Measurements from ENCODE around the gene LDHAL6A. TPM values are rescaled to one million over a fixed set of nuclear protein-coding genes. Genes with fewer than 3 reads are reported as not detected.

Gene LDHAL6A
- total RNA-seq, 2 experiments from 2014 or later: not detected

DNA sequence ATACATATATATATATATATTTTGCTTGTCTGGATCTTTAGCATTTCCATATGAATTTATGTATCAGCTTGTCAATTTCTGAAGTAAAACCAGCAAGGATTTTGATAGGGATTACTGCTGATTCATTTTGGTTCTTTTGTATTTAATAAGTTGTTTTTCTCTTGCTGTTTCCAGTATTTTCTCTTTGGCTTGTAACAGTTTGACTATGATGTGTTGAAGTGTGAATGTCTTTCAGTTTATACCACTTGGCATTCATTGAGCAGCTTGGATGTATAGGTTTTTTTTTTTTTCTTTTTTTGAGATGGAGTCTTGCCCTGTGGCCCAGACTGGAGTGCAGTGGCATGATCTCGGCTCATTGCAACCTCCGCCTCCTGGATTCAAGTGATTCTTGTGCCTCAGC is 12.4 kb downstream of the LDHAL6A start:
- Mint-ChIP-seq H3K4me1 (peaks cover 4% of the 10 kb centered on the region), H3K36me3 (no peaks in the 10 kb centered on the region), H3K4me3 (no peak overlapping the region), H3K27ac (no peak overlapping the region), H3K9me3 (no peaks in the 10 kb centered on the region), H3K27me3 (no peaks in the 10 kb centered on the region)
- DNase-seq: no peak

DNA sequence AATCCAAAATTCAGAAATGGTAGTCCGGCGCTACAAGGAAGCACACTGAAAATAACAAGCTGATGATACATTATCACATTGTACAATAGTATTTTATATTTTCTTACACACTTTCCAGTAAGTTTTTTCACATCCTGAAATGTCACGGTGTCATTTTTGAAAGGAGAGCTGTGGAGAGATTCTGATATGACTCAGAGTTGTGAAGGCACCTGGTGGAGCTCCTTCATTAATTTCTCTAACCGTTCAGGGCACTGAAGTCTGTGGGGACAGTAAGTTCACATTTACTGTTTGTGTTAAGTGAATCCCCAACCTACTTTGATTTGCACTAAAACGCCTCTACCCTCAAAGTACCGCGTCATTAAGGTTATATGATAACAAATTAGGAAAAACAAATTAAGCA is 13.3 kb downstream of the LDHAL6A start:
- Mint-ChIP-seq H3K27ac (no peak overlapping the region), H3K4me1 (peaks cover 4% of the 10 kb centered on the region), H3K4me3 (no peak overlapping the region), H3K27me3 (no peaks in the 10 kb centered on the region), H3K9me3 (no peaks in the 10 kb centered on the region), H3K36me3 (no peaks in the 10 kb centered on the region)
- no peak for DNase-seq

DNA sequence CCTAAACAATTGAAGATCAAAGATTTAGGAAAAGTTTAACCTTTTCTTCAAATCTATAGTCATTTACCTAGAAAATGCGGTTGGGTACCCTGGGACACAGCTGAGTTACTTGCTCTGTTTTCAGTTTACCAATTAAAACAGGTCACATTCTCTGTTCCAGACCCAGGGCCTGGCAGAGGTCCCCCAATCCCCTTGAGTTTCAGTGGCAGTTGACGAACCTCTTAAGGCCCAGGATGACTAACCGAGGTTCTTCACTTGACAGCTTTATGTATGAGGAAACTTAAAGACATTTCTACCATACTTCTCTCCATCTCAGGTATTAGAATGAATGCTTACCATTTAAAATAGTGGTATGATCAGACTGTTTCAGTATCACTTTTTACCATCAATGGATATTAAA is 16.3 kb downstream of the LDHAL6A start:
- no peak for DNase-seq
- no peaks in the 10 kb centered on the region for H3K27me3 Mint-ChIP-seq
- H3K4me1 Mint-ChIP-seq: peaks cover 4% of the 10 kb centered on the region
- H3K36me3 Mint-ChIP-seq: no peaks in the 10 kb centered on the region
- H3K9me3 Mint-ChIP-seq: no peaks in the 10 kb centered on the region
- no peak overlapping the region for H3K4me3 Mint-ChIP-seq
- no peak overlapping the region for H3K27ac Mint-ChIP-seq

DNA sequence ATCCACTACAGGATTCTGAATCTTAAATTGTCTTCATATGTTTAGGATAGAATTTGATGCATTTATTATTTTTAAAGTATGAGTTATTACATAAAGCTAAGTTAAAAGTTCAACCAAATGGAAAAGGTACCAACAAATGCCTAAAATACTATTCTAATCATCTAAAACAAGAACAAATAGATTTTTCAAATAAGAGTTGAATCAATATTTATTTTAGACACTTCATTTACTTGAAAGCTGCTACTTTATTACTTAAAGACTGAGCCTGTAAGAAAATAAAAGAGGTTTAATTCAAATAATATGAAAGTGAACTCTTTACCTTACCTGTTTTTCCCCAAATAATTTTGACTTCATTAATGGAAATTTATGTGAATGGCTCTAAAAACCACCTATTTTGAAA is 16.9 kb downstream of the LDHAL6A start:
- Mint-ChIP-seq H3K27me3 (no peaks in the 10 kb centered on the region), H3K27ac (no peak overlapping the region), H3K4me1 (peaks cover 4% of the 10 kb centered on the region), H3K36me3 (peaks cover 2% of the 10 kb centered on the region), H3K4me3 (no peak overlapping the region), H3K9me3 (no peaks in the 10 kb centered on the region)
- DNase-seq: no peak

DNA sequence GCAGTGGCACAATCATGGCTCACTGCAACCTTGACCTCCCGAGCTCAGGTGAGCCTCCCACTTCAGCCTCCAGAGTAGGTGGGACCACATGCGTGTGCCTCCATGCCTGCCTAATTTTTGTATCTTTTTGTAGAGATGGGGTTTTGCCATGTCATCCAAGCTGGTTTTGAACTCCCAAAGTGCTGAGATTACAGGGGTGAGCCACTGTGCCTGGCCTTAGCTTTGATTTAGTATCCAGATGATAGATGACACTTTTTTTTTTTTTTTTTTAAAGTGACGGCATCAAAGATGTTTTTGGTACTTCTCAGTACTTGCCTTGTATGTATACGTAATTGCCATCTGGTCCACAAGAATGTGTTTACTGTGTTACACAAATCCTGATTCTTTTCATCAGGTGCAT is 23.4 kb downstream of the LDHAL6A start:
- Mint-ChIP-seq H3K27ac (no peak overlapping the region), H3K4me1 (no peaks in the 10 kb centered on the region), H3K36me3 (peaks cover 27% of the 10 kb centered on the region), H3K4me3 (no peak overlapping the region), H3K9me3 (no peaks in the 10 kb centered on the region), H3K27me3 (no peaks in the 10 kb centered on the region)
- DNase-seq: no peak

DNA sequence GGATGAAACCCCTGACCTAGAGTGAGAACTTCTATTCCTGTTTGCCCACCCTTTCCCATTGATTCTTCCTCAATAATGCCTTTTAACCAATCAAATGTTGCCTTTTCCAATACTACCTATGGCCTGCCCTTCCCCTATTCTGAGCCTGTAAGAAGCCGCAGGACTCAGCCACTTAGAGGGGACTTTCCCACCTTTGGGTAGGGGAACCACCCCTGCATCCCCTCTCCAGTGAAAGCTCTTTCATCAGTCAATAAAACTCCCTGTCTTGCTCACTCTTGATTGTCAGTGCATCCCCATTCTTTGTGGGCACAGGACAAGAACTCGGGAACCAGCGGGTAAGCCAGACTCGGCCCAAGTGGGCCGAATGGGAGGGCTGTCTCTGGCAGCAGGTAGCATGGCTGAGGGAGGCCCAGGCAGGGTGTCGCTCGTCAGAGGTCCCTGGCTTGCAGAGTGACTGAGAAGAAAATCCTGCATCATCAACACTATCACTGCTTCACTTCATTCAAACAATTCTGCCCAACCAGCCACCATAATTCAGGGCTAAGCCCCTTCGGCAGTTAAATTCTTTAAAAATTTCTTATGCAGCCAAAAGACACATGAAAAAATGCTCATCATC is 30.4 kb downstream of the LDHAL6A start:
- H3K4me1 Mint-ChIP-seq: peaks cover 6% of the 10 kb centered on the region
- peak overlapping the region; percentile 67 for H3K27ac Mint-ChIP-seq
- no peak for DNase-seq
- H3K9me3 Mint-ChIP-seq: no peaks in the 10 kb centered on the region
- no peak overlapping the region for H3K4me3 Mint-ChIP-seq
- H3K27me3 Mint-ChIP-seq: no peaks in the 10 kb centered on the region
- peaks cover 39% of the 10 kb centered on the region for H3K36me3 Mint-ChIP-seq

DNA sequence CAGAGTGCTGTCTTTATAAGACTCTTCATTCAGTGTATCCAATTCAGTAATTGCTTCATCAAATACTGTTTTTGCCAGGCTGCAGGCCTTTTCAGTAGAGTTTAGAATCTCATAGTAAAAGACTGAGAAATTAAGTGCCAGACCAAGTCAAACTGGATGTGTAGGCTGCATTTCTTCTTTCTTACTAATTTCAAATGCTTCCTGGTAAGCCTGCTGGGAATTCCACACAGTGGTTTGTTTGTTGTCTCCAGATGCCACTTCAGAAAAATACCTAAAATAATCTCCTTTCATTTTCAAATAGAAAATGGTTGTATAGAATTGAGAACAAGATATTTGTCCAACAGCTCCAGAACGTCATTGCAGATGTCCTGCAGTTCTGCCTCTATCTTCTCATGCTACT is 34.7 kb downstream of the LDHAL6A start:
- H3K9me3 Mint-ChIP-seq: no peaks in the 10 kb centered on the region
- peaks cover 7% of the 10 kb centered on the region for H3K4me1 Mint-ChIP-seq
- H3K27me3 Mint-ChIP-seq: no peaks in the 10 kb centered on the region
- no peak for DNase-seq
- H3K36me3 Mint-ChIP-seq: peaks cover 23% of the 10 kb centered on the region
- H3K27ac Mint-ChIP-seq: no peak overlapping the region
- no peak overlapping the region for H3K4me3 Mint-ChIP-seq

DNA sequence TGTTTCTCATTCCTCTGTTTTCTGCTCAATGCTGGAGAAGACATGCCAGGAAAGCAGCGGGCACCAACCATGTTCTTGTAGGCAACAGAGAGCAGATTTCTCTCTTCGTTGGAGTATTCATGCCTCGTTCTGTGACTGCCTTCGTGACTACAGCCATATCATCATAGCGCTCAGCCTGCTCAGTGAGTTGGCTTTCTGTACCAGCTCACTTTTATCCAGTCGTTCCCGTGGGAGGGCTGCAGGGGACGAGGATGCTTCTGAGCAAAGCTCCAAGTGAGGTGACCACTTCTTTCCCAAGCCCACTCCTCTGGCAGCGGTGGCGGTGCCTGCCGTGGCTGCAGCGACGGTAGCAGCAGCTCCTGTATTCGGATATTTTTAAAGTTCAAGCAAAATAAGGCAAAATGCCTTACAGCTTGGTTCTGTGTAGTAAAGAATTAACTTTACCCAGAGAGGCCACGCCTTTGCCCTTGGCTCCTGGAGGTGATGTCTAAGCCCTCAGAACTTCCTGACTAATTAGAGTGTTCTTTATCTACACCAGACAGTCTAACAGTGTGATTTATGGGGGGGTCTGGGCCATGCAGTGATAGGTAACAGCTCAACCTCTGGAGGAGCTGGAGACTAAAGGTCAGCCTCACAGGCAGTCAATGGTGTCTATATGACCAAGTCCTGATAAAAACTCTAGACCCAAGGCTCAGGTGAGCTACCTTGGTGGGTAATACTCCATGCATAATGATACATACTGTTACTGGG is 35.3 kb downstream of the LDHAL6A start:
- DNase-seq: no peak
- peaks cover 10% of the 10 kb centered on the region for H3K4me1 Mint-ChIP-seq
- H3K27ac Mint-ChIP-seq: no peak overlapping the region
- H3K36me3 Mint-ChIP-seq: peaks cover 26% of the 10 kb centered on the region
- H3K27me3 Mint-ChIP-seq: no peaks in the 10 kb centered on the region
- H3K9me3 Mint-ChIP-seq: no peaks in the 10 kb centered on the region
- no peak overlapping the region for H3K4me3 Mint-ChIP-seq

DNA sequence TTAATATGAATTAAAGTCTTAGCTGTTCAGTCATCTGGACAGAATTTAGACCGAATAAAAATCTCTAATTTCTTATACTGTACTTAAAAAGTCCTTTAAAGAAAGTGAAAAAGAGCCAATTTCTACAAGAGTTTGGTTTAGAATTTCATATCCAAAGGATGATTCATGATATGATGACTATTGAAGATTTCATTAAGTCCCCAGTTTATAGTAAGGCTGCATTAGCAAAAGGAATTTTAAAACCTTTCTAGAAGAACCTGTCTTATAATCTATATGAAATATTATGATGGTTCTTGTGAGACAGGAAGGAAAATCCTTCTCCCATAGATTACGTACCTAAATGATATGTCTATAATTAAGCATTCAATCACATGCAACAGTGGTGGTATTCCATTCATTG is 36.3 kb downstream of the LDHAL6A start:
- Mint-ChIP-seq H3K36me3 (peaks cover 21% of the 10 kb centered on the region), H3K9me3 (no peaks in the 10 kb centered on the region), H3K27ac (no peak overlapping the region), H3K27me3 (no peaks in the 10 kb centered on the region), H3K4me1 (peaks cover 6% of the 10 kb centered on the region), H3K4me3 (no peak overlapping the region)
- DNase-seq: no peak

DNA sequence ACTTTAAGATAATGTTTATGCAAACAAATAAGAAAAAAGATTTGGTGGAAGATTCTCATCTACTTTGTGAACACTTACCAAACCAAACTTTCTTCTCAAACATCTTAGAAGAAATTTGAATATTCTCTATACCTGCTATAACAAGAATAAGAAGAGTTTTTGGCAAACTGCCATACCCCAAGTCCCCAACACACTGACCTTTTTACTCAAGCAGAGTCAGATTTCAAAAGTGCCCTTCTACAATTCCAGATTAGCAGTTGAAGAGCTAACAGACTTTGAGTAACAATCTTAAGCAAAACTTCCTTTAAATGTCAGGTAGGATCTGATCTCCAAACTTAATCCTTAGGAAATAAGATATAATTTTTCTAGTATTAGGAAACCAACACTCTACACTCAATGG is 37.2 kb downstream of the LDHAL6A start:
- Mint-ChIP-seq H3K4me1 (peaks cover 6% of the 10 kb centered on the region), H3K36me3 (peaks cover 15% of the 10 kb centered on the region), H3K27me3 (no peaks in the 10 kb centered on the region), H3K9me3 (no peaks in the 10 kb centered on the region), H3K27ac (no peak overlapping the region), H3K4me3 (no peak overlapping the region)
- no peak for DNase-seq

DNA sequence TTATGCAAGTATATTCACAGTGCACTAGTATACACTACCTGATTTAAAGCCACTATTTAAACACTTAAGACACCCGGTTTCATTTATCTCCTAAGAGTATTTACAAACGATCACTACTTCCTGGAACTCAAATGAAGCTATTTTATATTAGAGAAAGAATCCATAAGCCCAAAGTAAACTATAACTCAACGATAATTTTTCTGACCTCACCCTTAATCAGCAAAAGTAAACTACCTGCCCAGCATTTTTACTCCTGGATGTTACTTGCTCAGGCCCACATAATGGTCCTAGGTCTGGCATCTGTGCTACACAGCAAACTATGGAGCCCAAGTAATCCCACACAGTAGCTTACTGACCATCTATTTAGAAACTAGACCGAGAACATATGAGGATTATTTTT is 37.7 kb downstream of the LDHAL6A start:
- Mint-ChIP-seq H3K27me3 (no peaks in the 10 kb centered on the region), H3K36me3 (peaks cover 11% of the 10 kb centered on the region), H3K27ac (no peak overlapping the region), H3K4me3 (no peak overlapping the region), H3K9me3 (no peaks in the 10 kb centered on the region), H3K4me1 (peaks cover 6% of the 10 kb centered on the region)
- no peak for DNase-seq

DNA sequence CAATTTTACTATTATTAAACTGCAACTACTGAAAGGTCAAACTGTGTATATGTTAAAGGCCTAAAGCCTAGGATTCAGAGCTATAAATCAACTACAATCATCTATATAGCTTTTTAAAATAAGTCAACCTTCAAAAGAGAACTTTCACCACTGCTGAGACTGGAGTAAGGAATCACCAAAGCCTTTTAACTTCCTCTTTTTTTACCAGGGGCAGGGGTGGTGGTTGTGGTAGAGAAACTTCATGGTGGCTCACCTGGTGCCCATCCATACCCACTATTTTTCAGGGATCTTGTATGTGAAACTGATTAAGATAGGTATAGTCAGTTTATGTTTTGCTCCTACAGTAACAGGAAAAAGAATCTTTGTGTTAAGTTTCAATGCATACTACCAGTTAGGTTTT is 39.6 kb downstream of the LDHAL6A start:
- H3K4me1 Mint-ChIP-seq: peaks cover 6% of the 10 kb centered on the region
- peak overlapping the region; percentile 21 for H3K27ac Mint-ChIP-seq

DNA sequence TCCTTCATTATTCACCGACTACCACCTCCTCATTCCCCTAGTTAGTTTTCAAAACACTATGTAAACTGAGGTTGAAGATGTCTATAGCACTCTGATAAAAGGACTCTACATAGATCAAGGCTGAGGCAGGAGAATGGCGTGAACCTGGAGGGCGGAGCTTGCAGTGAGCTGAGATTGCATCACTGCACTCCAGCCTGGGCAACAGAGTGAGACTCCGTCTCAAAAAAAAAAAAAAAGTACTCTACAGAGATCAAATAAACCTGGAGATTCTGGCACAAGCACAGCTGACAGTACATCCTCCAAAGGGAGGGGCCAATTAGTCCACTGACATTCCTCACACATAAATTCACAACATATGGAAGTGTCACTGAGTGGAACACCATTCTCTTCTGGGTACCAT is 40.0 kb downstream of the LDHAL6A start:
- Mint-ChIP-seq H3K4me1 (peaks cover 6% of the 10 kb centered on the region), H3K27me3 (no peaks in the 10 kb centered on the region), H3K9me3 (no peaks in the 10 kb centered on the region), H3K36me3 (peaks cover 15% of the 10 kb centered on the region), H3K4me3 (no peak overlapping the region), H3K27ac (peak overlapping the region; percentile 21)
- DNase-seq: no peak

More for the DNA sequence above, 39.6 kb downstream of the LDHAL6A start:
- no peak for DNase-seq
- Mint-ChIP-seq H3K9me3 (no peaks in the 10 kb centered on the region), H3K4me3 (no peak overlapping the region), H3K36me3 (peaks cover 15% of the 10 kb centered on the region), H3K27me3 (no peaks in the 10 kb centered on the region)

DNA sequence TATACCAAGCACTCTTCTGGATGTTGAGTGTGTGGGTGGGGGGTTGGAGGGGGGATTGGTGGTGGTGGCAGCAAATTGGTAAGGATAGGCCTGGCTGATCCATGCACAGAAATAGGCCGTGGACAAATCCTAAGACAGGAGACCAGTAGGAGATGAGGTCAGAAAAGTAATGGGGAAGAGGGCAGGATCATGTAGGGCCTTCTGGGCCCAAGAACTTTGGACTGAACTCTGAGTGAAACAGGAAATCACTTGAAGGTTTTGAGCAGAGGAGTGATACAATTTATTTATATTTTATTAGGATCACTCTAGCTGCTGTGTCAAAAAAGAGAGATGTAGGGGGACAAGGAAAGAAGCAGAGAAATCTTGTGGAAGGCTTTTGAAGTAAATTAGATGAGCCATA is 42.4 kb downstream of the LDHAL6A start:
- no peak for DNase-seq
- Mint-ChIP-seq H3K4me1 (peaks cover 4% of the 10 kb centered on the region), H3K4me3 (no peak overlapping the region), H3K27ac (no peak overlapping the region), H3K9me3 (no peaks in the 10 kb centered on the region), H3K27me3 (no peaks in the 10 kb centered on the region), H3K36me3 (peaks cover 29% of the 10 kb centered on the region)

DNA sequence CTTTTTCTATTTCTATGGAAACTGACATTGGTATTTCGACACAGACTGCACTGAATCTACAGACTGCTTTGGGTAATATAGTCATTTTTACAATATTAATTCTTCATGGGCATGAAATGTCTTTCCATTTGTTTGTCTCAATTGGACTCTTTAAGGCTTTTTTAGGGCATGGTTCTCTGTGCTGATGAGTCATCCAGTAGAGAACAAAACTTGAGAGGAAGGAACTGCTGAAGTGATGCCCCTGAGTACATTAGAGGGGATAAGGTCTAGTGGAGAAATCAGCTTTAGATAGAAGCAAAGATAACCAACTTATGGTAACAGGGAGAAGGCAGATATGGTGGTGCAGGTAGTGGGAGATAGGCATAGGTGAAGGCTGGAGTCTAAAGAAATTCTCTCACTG is 46.0 kb downstream of the LDHAL6A start:
- no peak for DNase-seq
- H3K27me3 Mint-ChIP-seq: no peaks in the 10 kb centered on the region
- H3K4me1 Mint-ChIP-seq: no peaks in the 10 kb centered on the region
- H3K27ac Mint-ChIP-seq: no peak overlapping the region
- no peaks in the 10 kb centered on the region for H3K9me3 Mint-ChIP-seq
- peaks cover 30% of the 10 kb centered on the region for H3K36me3 Mint-ChIP-seq
- H3K4me3 Mint-ChIP-seq: no peak overlapping the region

DNA sequence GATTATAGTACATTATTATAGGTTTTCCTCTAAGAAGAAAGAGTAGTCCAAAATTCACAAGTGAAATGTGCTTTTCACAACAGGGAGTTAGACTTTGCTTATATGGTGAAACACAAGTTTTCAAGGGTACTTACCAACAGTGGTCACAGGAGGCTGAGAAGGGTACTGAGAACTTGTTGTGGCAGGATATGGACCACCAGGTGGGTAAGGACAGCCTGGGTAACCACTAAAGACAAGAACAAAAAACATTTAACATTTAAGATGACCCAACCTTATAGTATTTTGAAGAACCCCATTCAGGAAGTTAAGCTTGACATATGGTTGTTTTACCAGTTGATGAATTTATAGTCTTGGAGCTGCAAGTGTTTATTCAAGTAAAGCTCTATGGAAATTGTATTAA is 46.7 kb downstream of the LDHAL6A start:
- no peak overlapping the region for H3K4me3 Mint-ChIP-seq
- H3K4me1 Mint-ChIP-seq: no peaks in the 10 kb centered on the region
- no peaks in the 10 kb centered on the region for H3K9me3 Mint-ChIP-seq
- DNase-seq: no peak
- no peak overlapping the region for H3K27ac Mint-ChIP-seq
- H3K27me3 Mint-ChIP-seq: no peaks in the 10 kb centered on the region
- peaks cover 31% of the 10 kb centered on the region for H3K36me3 Mint-ChIP-seq

Measured in activated naive CD8-positive, alpha-beta T cell treated with anti-CD3 and anti-CD28 coated beads for 36 hours (primary cell).